ENCODE measurements around the gene DYNC1LI2.
A peak's percentile ranks its signal among the peaks of the same experiment; 100 is the strongest.

The DYNC1LI2 gene

GRCh38 chr16:66735891-66736290 is 15.5 kb downstream of the DYNC1LI2 start:
- DNase-seq: no peak

DNA sequence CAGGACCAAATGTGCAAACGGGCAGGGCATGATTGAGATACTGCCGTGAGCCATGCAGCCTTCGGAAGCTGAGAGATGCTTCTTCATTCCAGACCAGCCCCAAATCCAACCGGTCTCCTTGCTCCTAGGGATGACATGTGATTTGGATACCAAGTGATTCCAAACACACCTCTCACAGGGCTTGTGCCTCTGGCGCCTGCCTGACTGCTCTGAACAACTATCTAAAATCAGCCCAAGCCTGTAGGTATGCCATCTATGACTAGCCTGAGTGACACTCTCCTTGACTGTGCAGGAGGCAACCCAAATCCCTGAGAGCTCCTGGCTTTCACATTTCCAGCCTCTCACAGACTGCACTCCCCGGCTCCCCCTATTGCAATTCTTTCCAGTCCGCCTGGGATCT is 20.3 kb downstream of the DYNC1LI2 start:
- DNase-seq: no peak

DNA sequence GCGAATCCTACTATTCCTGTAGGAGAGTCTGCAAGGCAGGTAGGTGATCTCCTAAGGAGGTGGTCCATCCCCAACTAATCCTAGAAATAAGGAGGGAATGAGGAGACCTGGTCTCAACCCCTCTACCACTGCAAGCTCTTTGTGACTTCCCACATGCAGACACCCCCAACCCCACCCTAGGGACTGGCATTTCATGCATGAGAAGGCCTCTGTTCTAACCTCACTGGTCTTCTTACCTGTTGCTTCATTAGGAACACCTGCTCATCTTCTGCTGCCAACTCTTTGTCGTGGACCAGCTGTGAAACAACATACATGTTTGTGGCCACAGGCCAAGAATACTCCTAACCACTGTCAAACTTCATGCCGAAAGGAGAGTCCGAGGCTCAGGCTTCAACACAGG is 22.6 kb downstream of the DYNC1LI2 start:
- no peak for DNase-seq

DNA sequence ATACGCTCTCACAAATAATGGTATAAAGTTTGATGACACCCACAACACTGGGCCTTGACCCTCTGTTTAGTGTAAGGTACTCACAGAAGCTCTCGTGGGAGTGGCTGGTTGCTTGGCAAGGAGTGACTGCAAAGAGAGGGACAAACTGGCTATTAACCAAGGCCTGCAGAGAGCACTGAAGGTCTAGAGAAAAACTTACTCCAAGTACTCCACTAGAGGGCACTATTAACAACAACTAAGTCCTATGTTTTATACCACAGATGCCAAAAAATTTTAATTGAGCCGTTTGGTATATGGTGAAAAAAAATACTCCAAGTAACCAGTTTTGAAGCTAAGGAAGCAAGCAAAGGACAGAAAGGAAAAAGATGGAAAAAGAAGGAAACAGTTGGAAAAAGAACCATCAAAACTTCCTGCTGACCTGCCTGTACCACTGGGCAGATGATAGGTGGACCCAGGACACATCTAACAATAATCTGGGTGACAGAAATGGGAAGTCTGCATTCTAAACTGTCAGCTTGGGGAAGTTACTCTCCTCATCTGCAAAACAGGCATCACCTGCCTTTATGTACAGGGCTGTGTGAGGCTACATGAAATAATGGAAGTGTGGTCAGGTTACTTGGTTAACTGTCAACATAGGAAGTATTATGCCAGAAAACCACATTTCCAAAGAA is 23.2 kb downstream of the DYNC1LI2 start:
- peak; percentile 12 to 65 for DNase-seq

DNA sequence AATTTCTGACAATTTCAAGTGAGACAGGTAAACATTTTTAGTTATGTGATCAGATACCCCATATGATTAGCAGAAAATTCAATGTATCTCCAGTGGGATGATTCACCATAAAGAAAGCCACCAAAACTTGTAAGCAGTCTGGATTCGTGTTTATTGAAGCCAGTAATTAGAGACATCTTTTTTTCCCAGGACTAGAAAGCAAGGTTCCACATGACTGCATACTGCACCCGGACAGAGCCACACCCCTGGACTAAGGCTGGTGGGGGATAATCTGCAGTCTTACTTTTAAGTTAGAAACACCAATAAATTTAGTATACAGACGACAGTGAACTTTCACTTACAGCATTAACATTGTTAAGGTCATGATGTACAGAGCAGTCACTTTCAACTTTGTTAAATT is 30.6 kb downstream of the DYNC1LI2 start:
- no peak for DNase-seq

DNA sequence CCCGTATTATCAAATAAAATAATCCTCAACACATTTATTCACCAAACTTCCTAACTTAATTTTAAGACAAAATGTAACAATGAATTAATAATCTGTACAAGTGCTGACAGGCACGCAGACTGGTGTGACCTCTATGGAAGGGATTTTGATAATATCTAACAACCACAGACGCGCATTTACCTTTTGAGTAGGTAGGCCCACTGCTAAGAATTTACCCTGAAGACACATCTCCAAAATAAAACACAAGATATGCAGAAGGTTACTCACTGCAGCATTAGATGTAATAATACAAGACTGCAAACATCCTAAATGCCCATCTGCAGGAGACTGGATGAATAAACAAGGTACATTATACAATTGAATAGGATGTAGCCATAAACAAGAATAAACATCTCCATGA is 32.2 kb downstream of the DYNC1LI2 start:
- no peak for DNase-seq

DNA sequence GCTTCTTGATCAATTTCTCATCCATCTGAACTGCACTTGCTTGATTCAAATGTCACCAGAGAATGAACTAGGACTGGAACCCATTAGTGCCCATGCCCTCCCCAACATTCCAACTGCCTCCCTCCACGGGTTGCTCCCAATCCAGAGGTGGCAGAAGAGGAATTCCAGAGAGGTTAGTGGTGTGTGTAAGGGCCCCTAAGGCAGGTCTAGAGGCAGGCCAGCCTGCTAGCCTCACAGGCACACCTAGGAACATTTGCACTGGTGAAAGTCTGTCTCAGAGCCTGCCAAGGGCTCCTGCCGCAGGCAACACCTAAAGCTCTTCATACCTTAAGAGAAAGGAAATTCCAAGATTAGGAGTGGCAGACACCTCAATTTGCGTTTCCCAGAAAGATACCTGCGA is 33.6 kb downstream of the DYNC1LI2 start:
- DNase-seq: no peak

- DNase-seq: peak; percentile 2 to 16
Measured at GRCh38 chr16:66717112-66717675, 34.2 kb downstream of the DYNC1LI2 start.

DNA sequence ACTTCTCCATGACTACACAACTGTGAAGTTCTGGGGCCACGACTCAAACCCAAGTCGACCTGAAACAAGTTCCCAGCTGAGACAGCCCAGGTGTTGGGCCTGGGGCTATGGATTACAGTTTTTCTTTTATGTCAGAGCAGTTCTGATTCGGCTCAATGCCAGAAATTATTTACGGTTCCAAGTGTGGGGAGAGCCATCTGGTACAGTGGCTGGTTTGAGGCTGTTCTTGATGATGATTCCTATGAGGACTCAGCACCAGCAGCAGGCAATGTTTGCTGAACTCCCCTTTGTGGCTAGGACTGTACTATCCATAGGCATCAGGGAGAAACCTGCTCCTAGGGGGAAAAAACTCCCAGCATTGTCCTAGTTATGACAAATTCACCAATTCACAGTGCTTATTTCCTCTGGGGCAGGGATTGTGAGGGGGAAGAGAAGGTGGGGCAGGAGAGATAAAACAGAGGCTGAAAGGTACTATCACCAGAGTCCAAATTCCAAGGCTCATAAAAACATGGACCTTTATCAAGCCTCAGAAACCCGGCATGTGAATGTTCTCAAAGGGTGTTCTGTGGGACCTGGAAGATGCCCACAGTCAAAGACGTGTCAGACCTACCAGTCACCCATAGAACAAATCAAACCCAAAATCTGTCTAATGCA is 36.6 kb downstream of the DYNC1LI2 start:
- no peak for DNase-seq

- DNase-seq: no peak
Measured at GRCh38 chr16:66714062-66714461, 37.3 kb downstream of the DYNC1LI2 start.

GRCh38 chr16:66713076-66713475 is 38.3 kb downstream of the DYNC1LI2 start:
- DNase-seq: no peak

- DNase-seq: no peak
Measured at GRCh38 chr16:66712512-66712911, 38.9 kb downstream of the DYNC1LI2 start.

DNA sequence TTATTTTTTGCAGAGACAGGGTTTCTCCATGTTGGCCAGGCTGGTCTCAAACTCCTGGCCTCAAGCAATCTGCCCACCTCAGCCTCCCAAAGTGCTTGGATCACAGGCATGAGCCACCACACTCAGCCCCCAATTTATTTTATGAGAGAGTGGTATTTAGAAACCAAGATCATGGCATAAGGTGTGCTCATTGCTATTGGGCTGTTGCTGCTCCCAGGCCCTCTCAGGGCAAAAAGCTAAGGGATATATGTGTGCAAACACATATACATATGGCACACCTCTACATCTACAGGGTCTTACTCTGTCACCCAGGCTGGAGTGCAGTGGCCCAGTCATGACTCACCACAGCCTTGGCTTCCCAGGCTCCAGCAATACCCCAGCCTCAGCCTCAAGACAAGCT is 39.8 kb downstream of the DYNC1LI2 start:
- no peak for DNase-seq

DNA sequence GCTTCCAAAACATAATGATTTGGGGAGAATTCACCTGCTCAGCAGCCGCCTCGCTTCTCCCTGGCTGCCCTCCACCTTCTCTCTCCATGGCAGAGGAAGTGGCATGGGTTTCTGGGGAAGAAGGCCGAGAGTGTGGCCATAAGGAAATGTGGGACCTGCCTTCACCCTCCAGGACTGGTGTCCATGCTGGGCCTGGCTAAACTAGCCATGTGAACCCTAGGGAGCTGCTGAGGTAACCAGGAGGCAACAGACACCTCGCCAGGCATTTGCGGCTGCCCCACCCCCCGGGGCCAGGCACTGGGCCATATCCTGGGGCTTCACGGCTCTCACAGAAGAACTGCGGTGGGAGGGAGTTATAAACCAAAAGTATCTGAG is 44.9 kb downstream of the DYNC1LI2 start:
- DNase-seq: no peak

DNA sequence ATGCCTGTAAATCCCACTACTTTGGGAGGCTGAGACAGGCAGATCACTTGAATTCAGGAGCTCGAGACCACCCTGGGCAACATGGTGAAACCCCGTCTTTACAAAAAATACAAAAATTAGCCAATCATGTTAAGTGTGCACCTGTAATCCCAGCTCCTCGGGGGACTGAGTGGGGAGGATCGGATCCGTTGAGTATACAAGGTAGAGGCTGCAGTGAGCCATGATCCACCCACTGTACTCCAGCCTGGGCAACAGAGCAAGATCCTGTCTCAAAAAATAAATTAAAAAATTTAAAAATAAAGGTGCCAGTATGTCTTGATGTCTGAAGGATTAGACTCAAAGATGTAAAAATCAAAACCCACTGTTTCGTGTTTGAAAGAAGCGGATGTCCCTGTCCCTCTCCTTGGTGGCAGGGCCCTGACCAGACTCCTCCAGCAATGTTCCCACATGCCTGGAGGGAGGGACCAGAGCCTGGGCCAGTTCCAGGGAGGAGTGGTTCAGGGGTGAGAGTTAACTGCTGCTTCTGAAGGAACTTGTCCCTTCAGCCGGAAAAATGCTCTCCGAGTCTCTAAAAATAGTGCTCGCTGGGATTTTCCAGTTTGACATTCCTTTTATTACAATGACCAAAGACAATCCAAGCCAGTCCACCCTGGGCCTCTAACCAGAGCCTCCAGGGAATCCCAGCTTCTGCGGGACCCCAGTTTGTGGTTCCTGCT is 45.5 kb downstream of the DYNC1LI2 start:
- no peak for DNase-seq

GRCh38 chr16:66703406-66704215 is 47.8 kb downstream of the DYNC1LI2 start:
- no peak for DNase-seq

DNA sequence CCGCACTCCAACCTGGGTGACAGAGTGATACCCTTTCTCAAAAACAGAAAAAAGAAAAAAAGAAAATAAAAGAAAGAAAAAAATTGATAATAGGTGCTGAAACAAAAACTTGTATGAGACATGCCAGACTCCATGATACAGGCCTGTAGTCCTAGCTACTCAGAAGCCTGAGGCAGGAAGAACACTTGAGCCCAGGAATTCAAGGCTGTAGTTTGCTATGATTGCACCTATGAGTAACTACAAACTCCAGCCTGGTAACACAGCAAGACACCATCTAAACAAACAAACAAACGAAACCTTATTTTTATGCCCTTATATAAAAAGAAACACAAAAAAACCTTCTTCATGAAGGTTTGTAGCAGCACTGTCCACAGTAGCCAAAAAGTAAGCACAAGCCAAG is 49.9 kb downstream of the DYNC1LI2 start:
- DNase-seq: no peak

- DNase-seq: no peak
Measured at GRCh38 chr16:66701026-66701425, 50.4 kb downstream of the DYNC1LI2 start.

- DNase-seq: no peak
Measured at GRCh38 chr16:66699898-66700297, 51.5 kb downstream of the DYNC1LI2 start.

- DNase-seq: no peak
Measured at GRCh38 chr16:66698046-66698445, 53.4 kb downstream of the DYNC1LI2 start.

DNA sequence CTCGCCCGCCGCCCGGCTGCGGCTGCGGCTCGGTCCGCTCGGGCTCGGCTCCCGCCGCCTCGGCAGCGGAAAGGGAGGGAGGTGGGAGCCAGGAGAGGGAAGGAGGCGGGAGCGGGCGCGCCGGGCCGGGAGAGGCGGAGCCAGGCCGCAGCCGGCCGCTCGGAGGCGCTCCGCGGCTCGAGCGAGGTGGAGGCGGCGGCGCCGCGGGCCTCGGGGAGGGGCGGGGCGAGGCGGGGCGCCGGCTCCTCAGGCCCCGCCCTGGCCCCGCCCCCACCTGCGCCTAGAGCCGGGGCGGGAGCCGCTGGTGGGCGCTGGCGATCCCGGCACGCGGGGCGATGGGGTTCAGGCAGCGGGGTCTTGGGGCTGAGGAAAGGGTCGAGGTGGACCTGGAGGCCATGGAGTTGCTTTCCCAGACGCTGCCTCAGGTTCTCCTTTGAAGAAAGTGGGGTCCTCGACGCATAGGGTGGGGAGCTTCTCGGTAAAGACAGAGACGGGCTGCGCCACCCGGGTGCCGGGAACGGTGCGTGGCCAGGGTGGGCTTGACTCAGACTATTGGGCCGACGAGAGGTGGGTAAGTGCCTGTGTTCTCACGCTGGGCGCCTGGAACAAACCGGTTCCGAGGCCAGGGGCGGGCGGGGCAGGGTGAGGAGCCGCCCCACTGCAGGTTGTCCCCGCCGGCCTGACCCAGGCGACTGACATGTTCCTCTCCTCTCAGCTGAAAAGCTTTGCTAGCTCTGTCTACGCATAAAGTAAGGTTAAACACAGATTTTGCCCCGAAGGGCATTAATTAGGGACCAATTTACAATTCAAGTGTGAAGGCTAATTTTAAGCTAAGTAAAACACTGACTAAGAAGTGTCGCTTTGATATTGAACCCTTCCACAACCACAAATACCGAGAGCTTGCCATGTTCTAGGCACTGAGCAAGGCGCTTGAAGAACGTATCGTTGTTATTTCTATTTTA is 54.5 kb downstream of the DYNC1LI2 start, which contains the start of gene CMTM4:
Gene CMTM4, minus strand, starts transcription at position 75 of the 962 bp plus-strand sequence. CDS start 218 bp downstream, outside the sequence.
- peak; percentile 74 to 81 for DNase-seq

Measured in CD4-positive, alpha-beta T cell treated with Interleukin-4 for 1 hour (primary cell).